Measurements from ENCODE around the gene LCMT1. TPM values are rescaled to one million over a fixed set of nuclear protein-coding genes. Genes with fewer than 3 reads are reported as not detected.
"Not testable (repeated sequence)": the region's sequence is repeated elsewhere in the genome, so short reads cannot be mapped to it uniquely, and the experiment has no call there.

LCMT1 gene
- total and polyA plus RNA-seq, 2 of the 4 experiments (the other 2 are of a cell fraction) = 33.1 to 60.4 TPM

GRCh38 chr16:25132751-25133150 lies 21.2 kb downstream of the LCMT1 start:
- H3K4me3 ChIP-seq (ENCODE audit: insufficient read depth, low read depth, low read length); H3K14ac ChIP-seq (replicated peaks; ENCODE audit: low read depth, low read length); H2AK5ac ChIP-seq (ENCODE audit: low read depth, low read length); H4K20me1 ChIP-seq (ENCODE audit: insufficient read depth, low read length); H4K91ac ChIP-seq (ENCODE audit: insufficient read depth, low read depth, low read length); H3K4ac ChIP-seq (ENCODE audit: low read depth, low read length); dilution Hi-C loops (cut with HindIII; ENCODE audit: low sequenced_read_pairs, unreplicated experiment); H2BK5ac ChIP-seq (ENCODE audit: low read depth, low read length, poor library complexity, severe bottlenecking); H3K9ac ChIP-seq (ENCODE audit: low read depth, low read length); H2BK15ac ChIP-seq (ENCODE audit: low read depth, low read length); H3K4me1 ChIP-seq (ENCODE audit: control insufficient read depth, insufficient read depth, low read length); H3K9me3 ChIP-seq (ENCODE audit: control insufficient read depth, insufficient read depth, low read length); H3K23ac ChIP-seq (ENCODE audit: low read depth, low read length); BruUV-seq (replicated peaks); ATAC-seq (ENCODE audit: low read depth); H3K4me2 ChIP-seq (ENCODE audit: low read depth, low read length); H3K27me3 ChIP-seq (ENCODE audit: control insufficient read depth, insufficient read depth, low read length); POLR2A ChIA-PET (ENCODE audit: unreplicated experiment); in situ Hi-C loops (cut with MboI; ENCODE audit: low sequenced_read_pairs); H3K56ac ChIP-seq (ENCODE audit: extremely low read depth, insufficient read depth, low read length); H4K8ac ChIP-seq (ENCODE audit: low read depth in 2 of 2, low read length in 2 of 2); DNase-seq; H3K9me1 ChIP-seq (ENCODE audit: insufficient read depth, low read length); H3K18ac ChIP-seq (ENCODE audit: low read depth, low read length); H4K5ac ChIP-seq (ENCODE audit: low read depth, low read length); H2BK20ac ChIP-seq (ENCODE audit: low read depth, low read length); H3K27ac ChIP-seq (ENCODE audit: insufficient read depth, low read length); H2BK120ac ChIP-seq (ENCODE audit: low read depth, low read length); H2AFZ ChIP-seq (replicated peaks; ENCODE audit: low read length, poor library complexity); H2AK9ac ChIP-seq (replicated peaks; ENCODE audit: low read depth, low read length, poor library complexity): not testable (repeated sequence)
- Histone ChIP-seq H3K36me3 (ENCODE audit: control insufficient read depth, insufficient read depth, low read length) (peaks cover 27% of the 10 kb centered on the region), H3K79me1 (ENCODE audit: low read depth in 1 of 2, low read length in 2 of 2) (peaks cover 13 to 14% of the 10 kb centered on the region in 2 experiments)
- intact Hi-C loops (cut with micrococcal nuclease) = loop anchor here (10.0 kb wide), 1 partner anchor 158 kb away; no protein-coding TSS in a partner anchor
- CTCF ChIA-PET = interaction anchor here (0.6 to 1.0 kb wide), 3 partner anchors 13 to 579 kb away, joined by 3 to 4 read pairs (median 3); no protein-coding TSS in a partner anchor
- no CpG with 5 or more reads among the region's 5 CpGs for WGBS, 2 experiments (ENCODE audit: extremely low coverage in 2 of 2, insufficient read length in 1 of 2)

All from IMR-90 (cell line).